HG03354 (cell line): ENCODE results near the gene SLK.

Source experiments
- ATAC-seq: cut with Tn5 transposase; IDR thresholded peaks from one replicate; pipeline ENCODE4 v1.9.1; 2021; ENCODE audit warnings: mild to moderate bottlenecking; ENCODE audit not compliant: unreplicated experiment, poor library complexity, severe bottlenecking

Gene SLK

DNA sequence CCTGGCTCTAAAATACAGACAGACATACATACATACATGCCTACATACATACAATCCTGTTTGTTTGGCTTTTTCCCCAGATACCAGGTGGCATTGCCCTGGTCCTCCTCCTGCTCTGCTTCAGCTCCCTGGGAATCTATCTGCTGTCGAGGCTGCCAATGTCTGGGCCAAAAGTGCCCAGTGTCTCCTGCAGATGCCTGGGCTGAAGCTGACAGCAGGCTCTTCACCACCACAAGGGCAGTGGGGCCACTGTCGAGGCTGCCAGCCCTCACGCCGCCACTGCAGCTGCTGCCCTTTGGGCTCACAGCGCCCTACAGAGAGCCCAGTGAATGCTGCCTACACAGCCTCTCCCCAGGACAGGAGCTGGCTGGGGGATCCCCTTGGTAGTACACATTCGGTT lies 30.9 kb upstream of the SLK start:
- ATAC-seq: no peak

GRCh38 chr10:103939522-103939921 lies 27.4 kb upstream of the SLK start:
- no peak for ATAC-seq

GRCh38 chr10:103941801-103942200 lies 25.1 kb upstream of the SLK start:
- ATAC-seq: no peak

DNA sequence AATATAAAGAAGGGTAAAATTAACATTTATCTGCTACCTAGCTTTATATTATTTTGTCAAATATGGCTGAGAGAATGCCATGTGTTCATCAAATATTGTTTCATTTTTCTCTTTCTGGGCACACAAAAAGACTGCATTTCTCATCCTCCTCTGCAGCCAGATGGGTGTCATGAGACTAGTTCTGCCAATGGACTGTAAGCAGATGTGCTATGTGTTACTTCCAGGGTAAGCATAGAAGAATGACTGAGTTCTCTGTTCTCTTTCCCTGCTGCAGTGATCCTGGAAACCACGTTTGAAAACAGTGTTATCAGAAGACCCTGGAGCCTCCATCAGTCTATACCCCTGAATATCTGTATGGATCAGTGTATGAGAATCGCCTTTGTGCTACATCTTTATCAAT lies 24.1 kb upstream of the SLK start:
- ATAC-seq: no peak

DNA sequence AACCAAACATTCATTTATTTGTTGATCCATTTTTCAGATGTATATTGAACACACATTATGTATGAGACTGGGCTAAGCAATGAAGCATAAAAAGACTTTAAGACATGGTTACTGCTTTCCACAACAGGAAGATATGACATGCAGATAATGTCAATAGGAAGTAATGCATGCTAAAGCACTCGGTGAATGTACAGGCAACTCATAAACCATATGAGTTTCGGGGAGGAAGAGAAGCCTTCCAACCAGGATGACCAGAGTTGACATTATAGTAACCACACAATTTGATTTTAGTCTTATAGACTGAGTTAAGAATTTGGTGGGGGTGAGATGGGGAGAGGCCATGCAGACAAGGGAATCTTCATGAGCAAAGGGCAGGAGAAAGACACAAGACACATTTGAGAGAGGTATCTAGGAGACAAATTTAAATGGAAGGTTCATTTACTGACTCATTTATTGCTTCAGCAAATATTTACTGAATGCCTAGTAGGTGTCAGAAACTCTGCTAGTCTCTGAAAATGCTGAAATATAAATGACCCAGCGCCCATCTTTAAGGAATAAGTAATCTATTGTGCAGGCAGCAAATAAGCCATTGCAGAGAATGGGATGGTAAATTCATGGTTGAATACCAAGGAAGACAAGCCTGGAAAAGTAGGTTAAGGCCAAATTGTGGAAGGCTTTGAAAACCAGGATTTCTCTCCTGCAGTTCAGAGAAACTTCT lies 19.0 kb upstream of the SLK start:
- no peak for ATAC-seq

DNA sequence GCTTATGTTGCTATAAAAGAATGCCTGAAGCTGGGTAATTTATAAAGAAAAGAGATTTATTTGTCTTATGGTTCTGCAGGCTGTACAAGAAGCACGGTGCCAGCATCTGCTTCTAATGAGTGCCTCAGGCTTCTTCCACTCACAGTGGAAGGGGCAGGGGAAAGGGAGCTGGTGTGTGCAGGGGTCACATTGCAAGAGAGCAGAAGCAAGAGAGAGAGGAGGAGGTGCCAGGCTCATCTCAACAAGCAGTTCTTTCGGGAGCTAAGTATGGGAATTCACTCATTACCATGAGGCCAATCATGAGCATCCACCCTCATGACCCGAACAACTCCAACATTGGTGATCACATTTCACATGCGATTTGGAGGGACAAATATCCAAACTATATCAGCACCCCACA lies 17.2 kb upstream of the SLK start:
- no peak for ATAC-seq

GRCh38 chr10:103951183-103951582 lies 15.8 kb upstream of the SLK start:
- no peak for ATAC-seq

DNA sequence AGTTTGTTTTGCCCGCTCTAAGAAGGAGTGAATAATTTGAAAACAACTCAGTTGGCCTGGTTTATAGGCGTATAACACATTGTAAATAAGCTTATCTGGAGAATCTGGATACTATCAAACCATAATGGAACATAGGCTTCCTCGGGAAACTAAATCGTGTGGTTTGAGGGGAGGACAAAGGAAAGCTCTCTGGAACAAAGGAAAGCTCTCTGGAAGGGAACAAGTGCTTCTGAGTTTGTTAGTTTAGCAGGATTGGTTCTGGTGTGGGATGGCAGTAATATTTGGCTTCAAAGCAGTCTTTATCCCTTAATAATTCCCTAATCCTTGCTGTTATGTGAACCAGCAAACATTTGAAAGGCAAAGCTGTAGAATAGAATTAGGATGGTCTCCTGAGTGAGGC lies 15.0 kb upstream of the SLK start:
- ATAC-seq: no peak

DNA sequence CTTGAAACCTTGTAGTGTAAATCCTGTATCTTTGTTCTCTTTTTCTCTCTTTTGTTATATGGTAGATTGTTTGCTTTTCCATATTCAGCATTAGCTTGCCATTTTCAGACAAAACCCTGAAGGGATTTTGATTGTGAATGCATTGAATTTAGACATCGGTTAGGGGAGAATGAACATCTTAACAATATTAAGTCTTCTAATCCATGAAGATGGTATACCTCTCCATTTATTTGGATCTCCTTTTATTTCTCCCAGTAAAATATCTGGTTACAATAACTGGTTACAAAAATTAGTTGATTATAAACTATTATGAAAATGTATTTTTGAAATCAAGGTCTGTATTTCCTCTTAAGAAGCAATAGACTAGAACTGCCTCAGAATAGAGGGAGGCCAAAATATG lies 12.4 kb upstream of the SLK start:
- ATAC-seq: no peak

DNA sequence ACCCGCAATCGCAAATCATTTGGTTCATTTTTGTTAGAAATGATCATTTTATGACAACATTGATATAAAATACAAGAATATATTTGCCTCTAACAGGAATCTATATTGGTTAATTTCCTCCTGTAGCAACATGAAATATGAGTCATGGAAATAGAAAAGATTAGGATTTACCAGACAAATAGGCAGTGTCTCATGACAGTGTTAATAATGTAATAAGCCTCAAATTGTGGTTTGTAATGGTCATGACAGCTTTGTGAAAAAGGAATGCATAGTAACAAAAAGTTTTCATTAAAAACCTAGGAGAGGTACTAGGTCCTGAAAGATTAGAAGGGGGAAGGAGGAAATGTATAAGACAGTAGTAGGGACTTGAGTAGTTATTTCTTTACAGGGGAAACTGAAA lies 7.9 kb upstream of the SLK start:
- ATAC-seq: no peak

DNA sequence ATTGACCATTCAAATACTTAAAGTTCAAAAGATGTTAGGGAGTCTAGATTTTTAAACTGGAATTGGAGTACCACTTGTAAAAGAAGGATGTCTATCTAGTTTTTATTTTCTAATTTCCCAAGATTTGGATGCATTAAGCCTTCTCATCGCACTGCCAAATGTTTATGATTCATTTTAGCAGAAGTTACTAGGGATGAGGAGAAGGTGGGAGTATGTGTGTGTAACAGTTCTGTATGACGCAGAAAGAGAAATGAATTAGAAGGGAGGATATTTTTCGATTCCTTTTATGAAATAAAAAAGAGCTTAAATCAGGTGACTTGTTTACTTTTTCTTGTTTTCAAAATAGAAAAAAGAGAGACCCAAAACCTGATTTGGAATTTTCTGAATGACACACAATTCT lies 6.8 kb upstream of the SLK start:
- ATAC-seq: no peak

DNA sequence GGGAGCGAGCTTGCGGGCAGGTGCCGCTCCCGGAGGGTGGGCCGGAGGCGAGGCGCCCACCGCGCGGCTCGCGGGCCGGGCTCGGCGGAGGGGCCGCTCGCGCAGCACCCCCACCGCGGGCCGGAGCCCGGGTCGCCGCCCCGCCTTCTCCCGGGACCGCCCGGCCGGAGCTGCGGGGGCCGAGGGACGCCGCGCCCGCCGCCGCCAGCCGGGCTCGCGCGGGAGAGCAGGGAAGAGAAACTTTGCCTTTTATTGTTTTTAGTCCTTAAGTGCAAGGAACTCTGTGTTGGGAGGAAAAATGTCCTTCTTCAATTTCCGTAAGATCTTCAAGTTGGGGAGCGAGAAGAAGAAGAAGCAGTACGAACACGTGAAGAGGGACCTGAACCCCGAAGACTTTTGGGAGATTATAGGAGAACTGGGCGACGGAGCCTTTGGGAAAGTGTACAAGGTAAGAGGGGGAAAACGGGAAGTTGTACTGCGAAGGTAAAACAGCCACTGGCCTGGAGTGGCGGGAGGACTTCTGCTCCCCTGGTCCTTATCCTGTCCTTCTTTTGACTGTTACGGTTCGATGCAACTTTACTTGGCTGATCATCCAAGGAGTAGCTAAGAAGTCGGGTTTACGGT lies 620 bp downstream of the SLK start:
- peak; percentile 53 for ATAC-seq

GRCh38 chr10:103968441-103969391 lies 1.8 kb downstream of the SLK start:
- ATAC-seq: no peak

DNA sequence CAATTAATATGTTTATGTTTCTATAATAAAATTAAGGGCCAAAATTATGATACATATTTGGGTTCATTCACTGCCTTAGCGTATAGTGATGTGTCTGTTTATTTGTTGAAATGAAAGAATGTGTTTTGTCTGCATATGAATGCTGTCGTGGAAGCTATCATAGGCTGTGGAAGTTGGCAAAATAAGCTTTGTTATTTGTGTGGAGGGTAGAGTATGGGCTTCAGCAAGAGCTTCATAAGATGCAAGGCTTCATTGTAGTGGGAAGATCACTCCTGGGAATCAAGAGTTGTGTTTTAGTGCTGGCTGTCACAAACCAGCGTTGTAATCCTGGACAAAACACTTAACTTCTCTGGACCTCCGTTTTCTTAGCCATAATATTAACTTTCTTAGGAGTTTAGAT lies 2.5 kb downstream of the SLK start:
- no peak for ATAC-seq

DNA sequence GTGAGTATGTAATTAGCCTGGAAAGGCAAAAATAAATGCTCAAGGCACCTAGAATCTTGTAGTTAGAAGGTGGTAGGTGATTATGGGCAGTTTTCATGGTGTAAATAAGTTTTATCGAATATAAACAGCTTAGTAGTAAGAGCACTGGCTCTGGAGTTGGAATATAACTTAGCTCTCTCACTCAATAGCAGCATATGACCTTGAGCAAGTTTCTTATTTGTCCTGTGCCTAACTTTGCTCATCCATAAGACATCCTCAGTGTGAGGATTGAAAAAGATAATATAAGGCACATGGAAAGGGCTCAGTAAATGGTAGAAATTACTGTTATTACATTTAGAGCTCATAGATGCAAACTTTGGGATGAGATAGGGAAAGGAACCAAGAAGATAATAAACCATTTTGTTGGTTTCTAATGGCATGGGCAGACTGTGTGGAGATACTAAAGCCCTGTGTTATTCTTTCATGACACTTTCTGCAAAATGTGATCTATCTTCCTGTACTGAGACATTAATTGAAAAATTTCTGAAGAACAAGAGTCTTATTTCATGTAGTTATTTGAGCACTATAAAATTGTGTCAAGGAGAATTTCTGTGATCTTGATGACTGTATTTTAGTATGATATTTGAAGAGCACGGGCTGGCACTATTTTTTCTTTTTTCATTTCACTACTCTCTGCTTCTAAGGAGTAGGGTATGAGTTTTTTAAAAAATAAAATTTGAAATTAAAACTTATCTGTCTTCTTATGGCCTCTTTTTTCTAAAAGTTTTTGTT lies 3.1 kb downstream of the SLK start:
- ATAC-seq: no peak

DNA sequence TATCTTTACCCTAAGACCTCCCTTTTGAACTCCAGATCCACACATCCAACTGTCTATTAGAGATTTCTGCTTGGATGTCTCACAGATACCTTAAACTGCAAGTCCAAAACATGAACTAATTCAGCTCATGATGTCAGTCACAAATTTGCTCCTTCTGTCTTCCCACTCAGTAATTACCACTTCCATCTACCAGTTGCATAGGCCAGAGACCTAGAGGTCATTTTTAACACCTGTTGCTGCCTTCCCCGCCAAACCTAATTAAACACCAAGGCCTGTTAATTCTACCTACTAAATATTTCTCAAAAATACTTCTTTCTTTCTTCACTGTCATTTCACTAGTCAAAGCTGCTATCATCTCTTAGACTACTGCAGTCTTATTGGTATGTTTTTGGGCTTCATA lies 8.2 kb downstream of the SLK start:
- ATAC-seq: no peak

GRCh38 chr10:103977204-103977603 lies 10.3 kb downstream of the SLK start:
- no peak for ATAC-seq

DNA sequence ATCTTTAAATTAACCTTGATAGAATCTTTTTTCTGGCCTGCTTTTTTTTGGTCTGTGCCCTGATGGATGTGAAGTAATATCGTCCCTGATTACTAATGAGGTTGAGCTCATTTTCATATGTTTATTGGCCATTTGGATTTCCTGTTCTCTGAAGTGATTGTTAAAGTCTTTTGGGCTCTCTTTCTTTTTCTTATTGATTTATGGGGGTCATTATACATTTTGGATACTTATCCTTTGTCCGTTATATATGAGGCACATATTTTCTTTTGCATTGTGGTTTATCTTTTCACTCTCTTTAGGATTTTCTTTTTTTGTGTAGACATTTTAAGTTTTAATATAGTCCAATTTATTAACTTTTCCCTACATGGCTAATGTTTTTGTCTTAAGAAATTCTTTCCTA lies 12.6 kb downstream of the SLK start:
- no peak for ATAC-seq

GRCh38 chr10:103980288-103980906 lies 13.5 kb downstream of the SLK start:
- ATAC-seq: no peak

DNA sequence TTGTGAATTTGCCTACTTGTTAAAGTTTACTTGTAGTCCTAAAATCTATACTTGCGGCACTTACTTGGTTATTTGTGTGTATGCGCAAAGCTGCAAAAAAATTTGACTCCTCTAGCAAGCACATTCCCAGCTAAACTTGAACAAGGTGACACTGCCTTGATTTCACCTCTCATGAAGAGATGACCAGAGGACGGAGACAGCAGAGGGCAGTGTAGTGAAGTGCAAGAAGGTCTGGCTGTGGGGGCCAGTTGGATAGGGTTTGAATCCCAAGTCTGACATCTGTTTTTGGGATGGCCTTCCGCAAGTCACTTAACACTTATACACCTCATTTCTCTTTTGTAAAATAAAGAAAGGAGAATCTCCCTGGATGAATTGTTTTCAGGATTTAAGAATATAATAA lies 15.7 kb downstream of the SLK start:
- ATAC-seq: no peak
